Nephron (organoid): ENCODE results near the gene ST8SIA1.
A peak's percentile ranks its signal among the peaks of the same experiment; 100 is the strongest.

ENCODE experiments used
- H3K27ac Mint-ChIP-seq, 3 experiments: 2 replicates each; pipeline ENCODE4 v1.8.0; 2020; ENCODE audit warnings: mixed read lengths in 3 of 3, mild to moderate bottlenecking in 2 of 3, moderate library complexity in 1 of 3
- H3K27me3 Mint-ChIP-seq: 2 replicates; pipeline ENCODE4 v1.8.0; 2021; ENCODE audit warnings: low read depth, mild to moderate bottlenecking, moderate library complexity, mixed read lengths
- H3K36me3 Mint-ChIP-seq: 2 replicates; pipeline ENCODE4 v1.8.0; 2020; ENCODE audit warnings: low read depth, mixed read lengths
- H3K4me1 Mint-ChIP-seq: 2 replicates; pipeline ENCODE4 v1.8.0; 2020; ENCODE audit warnings: mixed read lengths
- H3K4me3 Mint-ChIP-seq, 3 experiments: 2 replicates each; pipeline ENCODE4 v1.8.0; 2020; ENCODE audit warnings: mild to moderate bottlenecking in 3 of 3, mixed read lengths in 3 of 3, moderate library complexity in 2 of 3
- H3K9me3 Mint-ChIP-seq: 2 replicates; pipeline ENCODE4 v1.8.0; 2020; ENCODE audit warnings: mixed read lengths
- CTCF ChIP-seq, 3 experiments: fragments of 200-600 bp; sonication (generic); IDR thresholded peaks; one replicate each; pipeline ENCODE4 v1.5.0; 2021; ENCODE audit warnings: antibody characterized with exemption in 3 of 3; ENCODE audit not compliant: unreplicated experiment in 3 of 3

Gene ST8SIA1

GRCh38 chr12:22353615-22354325 is 19.3 kb upstream of the ST8SIA1 start:
- no peaks in the 10 kb centered on the region for H3K9me3 Mint-ChIP-seq
- H3K4me3 Mint-ChIP-seq: no peak overlapping the region
- no peak overlapping the region for H3K27ac Mint-ChIP-seq
- no peaks in the 10 kb centered on the region for H3K4me1 Mint-ChIP-seq
- H3K27me3 Mint-ChIP-seq: no peaks in the 10 kb centered on the region
- TF ChIP-seq CTCF (IDR thresholded peaks at IDR 0.05; ENCODE audit: unreplicated experiment in 3 of 3): no peak
- no peaks in the 10 kb centered on the region for H3K36me3 Mint-ChIP-seq

GRCh38 chr12:22350886-22351285 is 16.4 kb upstream of the ST8SIA1 start:
- Mint-ChIP-seq H3K36me3 (no peaks in the 10 kb centered on the region), H3K9me3 (peaks cover 3% of the 10 kb centered on the region), H3K27me3 (no peaks in the 10 kb centered on the region), H3K4me3 (no peak overlapping the region), H3K4me1 (no peaks in the 10 kb centered on the region), H3K27ac (no peak overlapping the region)
- no peak for TF ChIP-seq CTCF (IDR thresholded peaks at IDR 0.05; ENCODE audit: unreplicated experiment in 3 of 3)

- Mint-ChIP-seq H3K27ac (no peak overlapping the region), H3K4me1 (no peaks in the 10 kb centered on the region), H3K9me3 (peaks cover 5% of the 10 kb centered on the region), H3K36me3 (no peaks in the 10 kb centered on the region), H3K4me3 (no peak overlapping the region), H3K27me3 (no peaks in the 10 kb centered on the region)
- TF ChIP-seq CTCF (IDR thresholded peaks at IDR 0.05; ENCODE audit: unreplicated experiment in 3 of 3): no peak
Observed at GRCh38 chr12:22348208-22348607, 13.7 kb upstream of the ST8SIA1 start.

GRCh38 chr12:22340143-22340542 is 5.6 kb upstream of the ST8SIA1 start:
- H3K36me3 Mint-ChIP-seq: no peaks in the 10 kb centered on the region

GRCh38 chr12:22339691-22340090 is 5.2 kb upstream of the ST8SIA1 start:
- Mint-ChIP-seq H3K36me3 (no peaks in the 10 kb centered on the region), H3K4me3 (no peak overlapping the region), H3K27me3 (peaks cover 19% of the 10 kb centered on the region), H3K27ac (no peak overlapping the region), H3K4me1 (peaks cover 5% of the 10 kb centered on the region), H3K9me3 (peaks cover 22% of the 10 kb centered on the region)
- no peak for TF ChIP-seq CTCF (IDR thresholded peaks at IDR 0.05; ENCODE audit: unreplicated experiment in 3 of 3)

More at GRCh38 chr12:22340143-22340542, 5.6 kb upstream of the ST8SIA1 start:
- TF ChIP-seq CTCF (IDR thresholded peaks at IDR 0.05; ENCODE audit: unreplicated experiment in 3 of 3): no peak
- Mint-ChIP-seq H3K4me1 (peaks cover 5% of the 10 kb centered on the region), H3K27me3 (peaks cover 15% of the 10 kb centered on the region), H3K9me3 (peaks cover 22% of the 10 kb centered on the region), H3K27ac (no peak overlapping the region), H3K4me3 (no peak overlapping the region)

GRCh38 chr12:22335794-22336166 is 1.3 kb upstream of the ST8SIA1 start:
- Mint-ChIP-seq H3K4me1 (peaks cover 21% of the 10 kb centered on the region), H3K27me3 (peaks cover 45% of the 10 kb centered on the region)
- TF ChIP-seq CTCF (IDR thresholded peaks at IDR 0.05; ENCODE audit: unreplicated experiment in 3 of 3): peak in 2 of 3 experiments; percentile 17 to 39

More at GRCh38 chr12:22335794-22336166, 1.3 kb upstream of the ST8SIA1 start:
- Mint-ChIP-seq H3K9me3 (peaks cover 3% of the 10 kb centered on the region), H3K27ac (peak overlapping the region; percentile 34 to 81 (median 43)), H3K36me3 (no peaks in the 10 kb centered on the region), H3K4me3 (peak overlapping the region; percentile 96 to 97 (median 97))
